GM21515 (cell line): Measurements from ENCODE around the gene EPHX1.

Source experiments
- ATAC-seq: cut with Tn5 transposase; IDR thresholded peaks from one replicate; pipeline ENCODE4 v1.9.1; 2021; ENCODE audit not compliant: unreplicated experiment

EPHX1 gene

DNA sequence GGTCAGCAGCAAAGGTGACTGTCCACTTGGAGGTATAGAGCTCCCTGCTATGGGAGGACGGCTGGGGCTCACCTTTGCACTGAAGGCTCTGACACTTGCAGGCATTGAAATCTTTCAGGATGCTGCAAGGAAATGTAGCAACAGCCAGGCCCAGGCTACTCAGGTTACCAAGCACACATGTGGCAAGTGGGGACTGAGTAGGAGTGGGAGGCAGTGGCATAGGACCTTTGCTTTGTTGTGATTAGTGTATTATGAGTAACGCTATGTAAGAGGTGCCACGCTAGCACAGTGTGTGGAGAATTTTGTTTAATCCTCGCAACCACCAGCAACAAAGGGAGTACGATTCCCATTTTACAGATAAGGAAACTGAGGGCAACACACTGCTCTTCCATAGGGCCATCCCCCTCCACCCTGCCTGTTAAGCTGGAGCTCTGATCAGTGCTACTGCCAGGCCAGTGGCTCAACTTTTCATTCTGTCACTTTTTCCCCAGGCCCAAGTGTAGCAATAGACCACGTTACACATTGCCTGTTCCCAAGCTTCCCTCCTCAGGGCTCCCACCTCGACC, 51.0 kb downstream of the EPHX1 start:
- no peak for ATAC-seq

- ATAC-seq: no peak
Measured at GRCh38 chr1:225861834-225862580, 52.1 kb downstream of the EPHX1 start.

DNA sequence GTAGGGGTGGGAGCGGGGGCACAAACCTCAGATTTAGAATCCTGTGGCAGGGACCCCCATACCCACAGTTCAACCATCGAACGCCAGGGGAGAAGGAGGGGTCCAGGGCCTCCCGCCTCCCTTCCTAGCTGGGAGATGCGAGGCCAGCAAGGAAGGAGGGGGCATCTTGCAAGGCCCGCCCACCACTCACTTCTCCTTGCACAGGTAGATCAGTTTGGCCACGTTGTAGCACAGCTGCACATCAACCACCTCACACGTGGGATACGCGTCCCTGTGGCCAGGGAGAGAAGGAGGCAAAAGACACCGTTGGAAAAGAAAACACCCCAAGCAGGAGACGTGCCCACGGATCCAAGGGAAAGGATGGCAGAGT, 52.6 kb downstream of the EPHX1 start:
- ATAC-seq: no peak

- no peak for ATAC-seq
Measured at GRCh38 chr1:225863167-225863566, 53.2 kb downstream of the EPHX1 start.

DNA sequence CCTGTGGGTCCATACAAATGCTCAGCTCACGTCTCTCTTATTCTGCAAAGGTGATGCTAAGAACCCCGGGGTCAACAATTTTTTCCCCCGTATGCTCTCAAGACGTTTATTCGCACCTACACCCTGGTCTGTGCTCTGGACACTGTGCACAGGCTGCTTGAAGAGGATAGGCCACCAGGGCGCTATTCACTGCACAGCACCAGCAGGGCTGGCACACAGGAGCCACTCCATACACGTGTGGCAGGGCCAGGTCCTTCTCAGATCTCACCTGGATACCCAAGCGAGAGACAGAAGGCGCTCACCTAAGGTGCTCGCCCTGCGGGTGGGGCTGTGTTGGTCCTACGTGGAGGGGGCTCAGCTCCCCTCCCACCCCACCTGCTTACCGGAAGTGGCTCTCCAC, 55.6 kb downstream of the EPHX1 start:
- no peak for ATAC-seq

- no peak for ATAC-seq
Measured at GRCh38 chr1:225866061-225866837, 56.3 kb downstream of the EPHX1 start.

DNA sequence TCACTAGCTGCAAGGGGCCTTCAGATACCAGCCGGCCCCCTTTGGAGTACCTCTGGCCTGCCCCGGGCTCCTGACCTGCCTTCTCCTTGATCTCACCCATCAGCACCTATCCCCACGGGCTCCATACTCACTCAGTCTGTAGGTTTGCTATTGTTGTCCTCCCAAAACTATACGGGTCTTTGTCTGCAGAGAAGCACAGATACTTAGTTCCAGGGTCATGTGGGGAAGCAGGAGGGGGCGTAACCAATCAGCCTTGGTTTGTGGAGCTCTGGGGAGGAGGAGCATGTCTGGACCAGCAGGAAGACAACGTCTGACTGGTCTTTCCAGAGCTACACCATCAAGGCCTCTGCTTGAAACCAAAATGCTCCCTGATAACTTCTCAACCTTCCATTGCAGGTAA, 57.1 kb downstream of the EPHX1 start:
- ATAC-seq: no peak

DNA sequence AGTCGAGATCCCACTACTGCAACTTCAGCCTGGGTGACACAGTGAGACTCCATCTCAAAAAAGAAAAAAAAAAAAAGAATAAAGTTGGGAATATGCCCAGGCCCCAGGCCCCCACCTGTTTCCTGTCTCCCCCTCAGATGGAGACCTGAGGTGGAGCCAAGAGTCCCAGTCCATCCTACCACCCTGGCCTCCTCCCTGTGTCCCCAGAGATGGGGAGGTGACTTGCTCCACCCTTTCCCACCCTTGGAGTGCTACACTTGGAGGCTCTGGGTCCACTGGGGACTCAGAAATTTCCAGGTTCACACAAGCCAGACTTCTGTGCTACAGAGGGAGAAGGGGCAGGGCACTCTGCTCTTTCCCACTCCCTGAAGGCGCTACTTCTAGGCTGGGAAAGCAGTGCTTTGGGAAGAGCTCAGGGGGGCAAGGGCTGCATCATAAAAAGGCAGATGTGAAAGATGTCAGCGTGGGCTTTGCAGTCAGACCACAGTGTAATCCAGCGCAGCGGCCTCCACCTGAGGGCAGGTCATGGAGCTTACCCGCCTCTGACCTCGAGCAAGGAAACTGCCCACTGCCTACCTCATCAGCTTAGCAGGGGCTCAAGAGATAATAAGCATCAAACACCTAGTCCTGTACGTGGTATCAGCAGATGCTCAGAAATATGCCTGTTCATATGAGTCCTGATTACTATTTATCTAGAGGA, 58.9 kb downstream of the EPHX1 start:
- ATAC-seq: no peak

GRCh38 chr1:225870911-225871310, 61.0 kb downstream of the EPHX1 start:
- no peak for ATAC-seq

GRCh38 chr1:225871359-225872074, 61.6 kb downstream of the EPHX1 start:
- no peak for ATAC-seq

GRCh38 chr1:225872075-225872430, 62.1 kb downstream of the EPHX1 start:
- ATAC-seq: no peak

DNA sequence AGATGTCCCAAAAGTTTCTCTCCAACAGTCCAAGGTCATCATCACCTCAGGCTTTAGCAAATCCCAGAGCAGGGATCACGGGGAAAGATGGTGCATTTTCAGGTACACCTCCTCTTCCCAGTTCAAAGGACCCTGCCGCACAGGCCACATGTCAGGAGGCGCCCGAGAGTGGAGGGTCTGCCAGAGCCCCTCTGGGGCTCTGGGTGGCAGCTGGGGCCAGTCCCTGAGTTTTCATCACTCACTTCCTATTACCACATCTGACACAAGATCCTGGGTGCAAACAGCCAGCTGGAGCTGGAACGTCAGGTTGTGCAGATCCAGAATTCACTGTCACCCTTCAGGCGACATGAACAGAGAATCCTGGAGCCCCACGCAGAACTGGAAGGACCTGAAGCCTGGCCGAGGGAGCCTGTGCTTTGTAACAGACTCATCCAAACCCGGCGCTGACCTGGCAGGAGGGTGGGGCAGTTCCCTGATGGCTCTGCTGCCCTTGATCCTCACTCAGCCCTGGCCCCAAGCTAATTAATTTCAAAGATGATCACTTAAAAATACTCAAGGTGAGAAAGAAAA, 63.4 kb downstream of the EPHX1 start:
- no peak for ATAC-seq

DNA sequence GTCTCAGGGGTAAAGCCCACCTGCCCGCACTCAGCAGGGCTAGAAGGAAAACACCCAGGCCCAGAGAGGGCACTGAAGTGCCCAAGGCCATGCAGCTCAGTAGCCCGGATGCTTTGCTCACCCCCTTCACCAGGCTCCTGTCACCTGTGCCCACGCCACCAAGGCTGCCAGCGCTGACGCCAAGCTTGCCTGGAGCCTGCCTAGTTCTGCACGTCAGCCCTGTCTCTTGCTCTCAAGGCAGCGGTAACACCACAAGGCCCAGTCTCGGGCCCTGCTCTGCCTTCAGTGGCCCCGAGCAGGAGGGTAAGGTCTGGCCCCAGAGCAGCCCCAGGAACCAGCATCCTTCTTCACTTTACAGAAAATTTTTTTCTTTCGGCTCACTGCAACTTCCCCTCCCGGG, 64.5 kb downstream of the EPHX1 start:
- no peak for ATAC-seq

DNA sequence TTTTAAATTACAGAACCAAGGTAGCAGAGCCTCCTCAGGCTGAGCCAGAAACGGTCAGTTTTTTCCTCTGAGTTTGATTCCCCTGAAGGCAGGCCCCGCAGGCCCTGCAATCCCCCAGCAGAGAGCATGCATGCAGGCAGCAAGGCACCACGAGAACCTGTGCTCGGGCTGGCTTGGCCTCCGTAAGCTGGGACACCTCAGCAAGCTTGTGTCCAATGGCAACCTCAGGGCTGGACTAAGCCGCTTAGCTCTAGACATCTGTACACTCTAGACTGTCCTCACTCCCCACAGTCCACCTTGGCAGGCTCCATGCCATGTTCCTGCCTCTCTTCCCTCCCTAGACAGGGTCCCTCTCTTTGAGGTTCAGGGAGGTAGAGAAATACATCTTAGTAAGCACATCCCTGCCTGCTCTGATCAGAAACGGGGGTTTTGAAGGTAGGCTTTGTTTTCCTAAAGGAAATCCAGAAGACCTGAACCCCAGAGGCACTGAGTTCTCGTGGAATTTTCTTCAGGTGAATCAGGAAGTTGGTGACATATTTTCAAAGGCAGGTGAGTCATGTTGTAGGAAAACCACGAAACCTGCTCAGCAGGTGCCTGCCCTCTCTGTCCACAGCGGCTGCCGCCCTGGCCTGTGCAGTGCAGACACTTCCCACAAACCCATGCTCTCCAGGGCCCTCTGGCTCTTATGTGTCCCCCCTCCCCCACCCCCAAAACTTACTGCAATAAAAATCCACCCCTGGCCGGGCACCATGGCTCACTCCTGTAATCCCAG, 65.3 kb downstream of the EPHX1 start:
- no peak for ATAC-seq

DNA sequence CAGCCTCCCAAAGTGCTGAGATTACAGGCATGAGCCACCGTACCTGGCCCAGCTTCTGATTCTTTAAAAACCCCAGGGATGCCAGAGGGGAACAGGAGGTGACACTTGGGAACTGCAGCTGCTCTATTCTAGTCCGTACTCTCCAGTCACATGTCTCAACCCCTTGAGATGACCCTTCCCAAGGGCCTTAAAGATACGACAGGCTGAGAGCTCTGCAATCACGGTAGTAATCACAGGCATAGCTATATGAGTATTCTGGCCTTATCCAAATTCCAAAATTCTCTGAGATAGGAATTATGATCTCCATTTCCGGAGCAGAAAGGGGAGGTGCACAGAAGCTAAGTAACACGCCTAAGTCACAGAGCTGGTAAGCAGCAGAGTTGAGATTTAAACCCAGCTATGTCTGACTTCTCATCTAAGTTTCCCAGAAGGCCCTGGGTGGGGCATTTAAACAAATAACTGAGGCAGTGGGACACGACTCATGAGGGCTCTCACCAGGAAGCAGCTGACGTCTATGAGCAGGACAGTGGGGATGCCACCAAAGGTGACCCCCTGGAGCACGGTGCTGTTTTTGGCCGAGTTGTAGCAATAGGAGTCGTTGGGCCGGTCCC, 67.1 kb downstream of the EPHX1 start:
- no peak for ATAC-seq

DNA sequence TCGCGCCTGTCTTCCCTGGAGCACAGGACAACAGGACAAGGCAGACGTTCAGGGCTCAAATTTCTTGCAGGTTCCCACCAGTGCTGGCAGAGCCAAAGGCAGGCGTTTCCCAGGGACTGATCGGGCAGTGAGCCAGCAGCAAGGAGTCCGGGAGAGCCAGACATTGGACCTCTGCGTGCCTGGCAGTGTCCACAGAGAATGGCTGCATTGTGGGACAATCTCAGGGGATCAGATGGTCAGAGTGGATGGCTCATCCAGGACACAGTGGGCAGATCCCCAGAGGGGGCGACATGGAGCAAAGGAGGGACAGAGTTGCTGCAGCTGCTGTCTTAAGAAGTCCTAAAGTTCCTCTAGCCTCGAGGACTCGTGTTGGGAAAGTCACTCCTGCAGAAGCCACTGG, 67.7 kb downstream of the EPHX1 start:
- ATAC-seq: no peak

DNA sequence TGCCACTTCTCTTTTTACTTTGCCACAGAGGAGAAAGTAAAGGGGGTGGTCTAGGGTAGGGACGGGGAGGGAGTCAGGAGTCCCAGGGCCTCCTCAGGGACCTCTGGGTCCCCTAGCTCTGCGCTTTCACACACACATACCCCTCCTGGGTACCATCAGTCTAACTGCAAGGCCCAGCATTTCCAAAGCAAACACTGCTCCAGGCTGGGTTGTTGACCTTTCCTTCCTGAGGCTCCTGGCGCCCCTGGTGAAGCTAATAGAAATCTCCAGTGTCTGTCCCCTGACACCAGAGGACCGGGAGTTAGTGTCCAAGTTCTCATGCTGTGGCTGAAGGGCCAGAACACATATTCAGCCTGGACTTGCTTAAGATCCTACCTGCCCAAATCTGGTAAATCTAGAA, 68.4 kb downstream of the EPHX1 start:
- no peak for ATAC-seq

DNA sequence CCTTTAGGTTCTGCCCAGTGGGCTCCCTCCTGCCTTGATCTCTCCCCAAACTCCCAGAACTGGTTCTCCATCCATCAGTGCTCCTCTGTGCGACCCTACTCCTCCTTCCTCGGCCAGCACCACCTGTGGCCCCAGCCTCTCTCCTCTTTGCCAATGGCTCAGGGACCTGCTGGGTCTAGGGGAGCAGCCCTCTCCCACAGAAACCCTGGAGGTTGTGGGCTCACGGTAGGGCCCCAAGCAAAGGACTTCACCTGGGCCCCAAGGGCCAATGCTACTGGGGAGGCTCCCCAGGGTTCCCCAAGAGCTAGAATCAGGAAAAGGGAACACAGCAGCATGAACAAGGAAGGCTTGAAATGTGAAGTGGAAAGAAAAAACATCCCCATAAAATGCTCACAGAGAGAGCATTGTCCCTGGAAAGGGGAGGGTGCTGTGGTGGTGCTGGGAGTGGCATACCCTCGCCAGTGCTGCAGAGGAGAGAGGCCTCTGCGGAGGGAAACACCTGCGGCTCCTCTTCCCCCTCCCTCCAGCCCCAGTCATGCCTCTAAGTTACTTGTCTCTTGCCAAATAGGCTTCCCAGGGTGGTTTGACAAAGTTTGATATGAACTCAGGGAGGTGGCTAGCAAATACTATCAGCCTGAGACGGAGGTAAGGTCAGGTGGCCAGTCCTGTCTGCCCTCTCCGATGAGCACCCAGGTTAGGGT, 69.7 kb downstream of the EPHX1 start:
- ATAC-seq: no peak

DNA sequence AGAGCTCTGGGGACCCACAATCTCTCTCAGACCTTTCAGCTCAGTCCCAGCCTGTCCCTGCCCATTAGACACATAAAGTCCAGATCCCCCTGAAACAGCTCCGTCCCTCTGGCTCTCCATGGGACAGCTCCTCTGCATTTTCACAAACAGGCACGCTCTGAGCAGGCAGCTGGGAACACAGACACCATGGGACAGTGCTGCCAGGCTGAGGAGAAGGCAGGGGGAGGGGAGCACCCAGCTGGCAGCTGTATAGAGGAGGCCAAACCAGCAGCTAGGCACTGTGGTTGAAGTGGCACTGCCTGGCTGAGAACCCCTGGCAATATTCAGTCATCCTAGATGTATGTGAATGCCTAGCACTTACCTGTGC, 70.3 kb downstream of the EPHX1 start:
- ATAC-seq: no peak
